Hematopoietic multipotent progenitor cell treated with erythropoietin and hydrocortisone succinate and interleukin-3 and kit ligand, for 6 days (in vitro differentiated cells): ENCODE measurements around the gene DAD1.

Source experiments
- DNase-seq: peaks from one replicate; pipeline ENCODE4 v3.0.0-alpha.2; 2015

DAD1 gene

GRCh38 chr14:22598099-22598895, 9.3 kb upstream of the DAD1 start, which contains the start of gene ABHD4:
Gene ABHD4 (plus strand): TSS chr14:22598300. CDS start chr14:22598307, 7 bp downstream.
- DNase-seq = peak; percentile 82

- peak; percentile 33 for DNase-seq
These were observed 8.7 kb upstream of the DAD1 start for GRCh38 chr14:22597771-22598098.

- peak; percentile 37 for DNase-seq
These were observed 8.2 kb upstream of the DAD1 start for GRCh38 chr14:22597265-22597664.

GRCh38 chr14:22596354-22596879, 7.4 kb upstream of the DAD1 start:
- no peak for DNase-seq

- peak; percentile 34 for DNase-seq
These were observed 5.2 kb upstream of the DAD1 start for GRCh38 chr14:22594156-22594716.

GRCh38 chr14:22593601-22594000, 4.6 kb upstream of the DAD1 start:
- DNase-seq = peak; percentile 49

- DNase-seq = no peak
These were observed 4.2 kb upstream of the DAD1 start for GRCh38 chr14:22593189-22593588.

- no peak for DNase-seq
These were observed 413 bp downstream of the DAD1 start for GRCh38 chr14:22588526-22589095.

GRCh38 chr14:22587677-22588422, 1.2 kb downstream of the DAD1 start:
- peak; percentile 80 for DNase-seq

- no peak for DNase-seq
These were observed 1.8 kb downstream of the DAD1 start for GRCh38 chr14:22587247-22587646.

GRCh38 chr14:22583994-22584393, 5.0 kb downstream of the DAD1 start:
- DNase-seq = no peak

GRCh38 chr14:22580625-22581024, 8.4 kb downstream of the DAD1 start:
- no peak for DNase-seq

- DNase-seq = no peak
These were observed 9.1 kb downstream of the DAD1 start for GRCh38 chr14:22579881-22580280.

GRCh38 chr14:22579236-22579635, 9.8 kb downstream of the DAD1 start:
- no peak for DNase-seq

- DNase-seq = no peak
These were observed 11.6 kb downstream of the DAD1 start for GRCh38 chr14:22577334-22577908.

GRCh38 chr14:22573804-22574203, 15.2 kb downstream of the DAD1 start:
- DNase-seq = no peak

- DNase-seq = no peak
These were observed 16.4 kb downstream of the DAD1 start for GRCh38 chr14:22572562-22573058.

GRCh38 chr14:22570132-22570949, 18.7 kb downstream of the DAD1 start:
- peak; percentile 97 for DNase-seq

- no peak for DNase-seq
These were observed 19.3 kb downstream of the DAD1 start for GRCh38 chr14:22569737-22570131.

GRCh38 chr14:22569106-22569736, 19.8 kb downstream of the DAD1 start:
- no peak for DNase-seq

GRCh38 chr14:22567437-22567836, 21.6 kb downstream of the DAD1 start:
- no peak for DNase-seq
